ENCODE data around the gene LDLRAD4.

LDLRAD4 gene

DNA sequence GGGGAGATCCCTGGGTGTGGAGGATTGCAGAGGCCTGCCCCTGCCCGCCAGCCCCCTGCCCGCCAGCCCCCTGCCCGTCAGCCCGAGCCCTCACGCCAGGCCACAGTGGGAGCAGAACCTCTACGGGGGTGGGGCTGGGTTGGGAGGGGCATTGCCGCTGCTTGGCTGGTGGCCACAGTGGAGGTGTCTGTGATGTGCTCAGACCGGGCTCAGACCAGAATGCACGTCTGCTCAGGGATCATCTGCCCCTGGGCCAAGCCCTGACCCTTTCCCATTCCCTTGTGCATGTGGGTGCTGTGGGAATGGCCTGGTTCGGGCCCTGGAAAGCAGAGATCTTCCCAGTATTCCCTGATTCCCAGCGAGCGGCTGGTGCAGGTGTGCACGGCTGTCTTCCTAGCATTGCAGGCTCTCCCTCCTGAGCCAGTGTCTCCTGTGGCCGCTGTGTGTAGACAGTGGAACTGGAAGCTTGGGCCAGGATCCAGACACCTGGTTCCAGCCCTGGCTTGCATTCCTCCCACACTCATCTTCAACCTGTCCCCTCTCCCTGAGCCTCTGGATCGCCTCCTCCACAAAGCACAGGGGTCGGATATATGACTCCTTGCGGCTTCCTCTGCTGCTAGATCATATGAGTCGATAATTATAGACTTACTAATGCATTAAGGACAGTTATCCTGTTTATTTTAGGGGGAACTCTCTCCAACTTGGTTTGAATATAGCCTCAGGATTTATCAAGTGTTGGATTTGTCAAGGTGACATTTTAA, 161.6 kb downstream of the LDLRAD4 start:
- ATAC-seq = no peak
- H3K27ac Mint-ChIP-seq = peak overlapping the region; percentile 68
- no peak overlapping the region for H3K4me3 Mint-ChIP-seq
- no peaks in the 10 kb centered on the region for H3K9me3 Mint-ChIP-seq
- H3K4me1 Mint-ChIP-seq = peaks cover 65% of the 10 kb centered on the region
- H3K36me3 Mint-ChIP-seq = peaks cover 11% of the 10 kb centered on the region
- DNase-seq (ENCODE audit: low spot score in 2 of 2) = no peak

- no peak overlapping the region for H3K4me3 Mint-ChIP-seq
- H3K27ac Mint-ChIP-seq = peak overlapping the region; percentile 68
- no peak for DNase-seq (ENCODE audit: low spot score in 2 of 2)
- no peaks in the 10 kb centered on the region for H3K9me3 Mint-ChIP-seq
- peaks cover 59% of the 10 kb centered on the region for H3K4me1 Mint-ChIP-seq
- H3K36me3 Mint-ChIP-seq = peaks cover 6% of the 10 kb centered on the region
- ATAC-seq = no peak
Measured at GRCh38 chr18:13380691-13381070, 162.1 kb downstream of the LDLRAD4 start.

DNA sequence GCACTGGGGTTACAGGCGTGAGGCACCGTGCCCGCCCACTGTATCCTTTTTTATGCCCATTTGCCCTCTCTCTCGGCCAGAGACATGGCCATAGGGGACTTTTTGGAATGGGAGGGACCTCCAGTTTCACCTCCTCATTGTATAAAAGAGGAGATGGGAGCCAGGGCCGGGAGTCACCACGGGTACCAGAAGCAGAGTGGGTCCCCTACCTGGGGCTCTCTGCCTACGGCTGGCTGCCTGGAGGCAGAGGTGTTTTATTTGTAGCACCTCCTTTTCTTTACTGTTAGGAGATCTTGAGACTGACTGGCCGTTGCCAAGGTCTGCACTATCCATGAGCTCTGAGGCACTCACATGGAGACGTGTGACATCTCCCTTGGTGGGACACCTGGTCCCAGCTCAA, 162.8 kb downstream of the LDLRAD4 start:
- H3K36me3 Mint-ChIP-seq = peaks cover 6% of the 10 kb centered on the region
- no peaks in the 10 kb centered on the region for H3K9me3 Mint-ChIP-seq
- H3K4me3 Mint-ChIP-seq = peak overlapping the region; percentile 74
- no peak for DNase-seq (ENCODE audit: low spot score in 2 of 2)
- no peak for ATAC-seq
- H3K4me1 Mint-ChIP-seq = peaks cover 52% of the 10 kb centered on the region
- peak overlapping the region; percentile 97 for H3K27ac Mint-ChIP-seq

- Mint-ChIP-seq H3K4me3 (peak overlapping the region; percentile 74), H3K9me3 (no peaks in the 10 kb centered on the region), H3K36me3 (peaks cover 6% of the 10 kb centered on the region), H3K4me1 (peaks cover 46% of the 10 kb centered on the region), H3K27ac (peak overlapping the region; percentile 97)
- no peak for DNase-seq (ENCODE audit: low spot score in 2 of 2)
- ATAC-seq = peak; percentile 53
Measured at GRCh38 chr18:13381944-13382365, 163.4 kb downstream of the LDLRAD4 start.

- Mint-ChIP-seq H3K9me3 (no peaks in the 10 kb centered on the region), H3K27ac (peak overlapping the region; percentile 97), H3K4me1 (peaks cover 41% of the 10 kb centered on the region), H3K36me3 (peaks cover 6% of the 10 kb centered on the region), H3K4me3 (peak overlapping the region; percentile 74)
- ATAC-seq = peak; percentile 73
- DNase-seq (ENCODE audit: low spot score in 2 of 2) = no peak
Measured at GRCh38 chr18:13382366-13382953, 163.9 kb downstream of the LDLRAD4 start.

- DNase-seq (ENCODE audit: low spot score in 2 of 2) (no peak), ATAC-seq (no peak)
- H3K4me1 Mint-ChIP-seq = peaks cover 34% of the 10 kb centered on the region
- no peaks in the 10 kb centered on the region for H3K9me3 Mint-ChIP-seq
- H3K4me3 Mint-ChIP-seq = peak overlapping the region; percentile 74
- H3K27ac Mint-ChIP-seq = peak overlapping the region; percentile 97
- peaks cover 6% of the 10 kb centered on the region for H3K36me3 Mint-ChIP-seq
Measured at GRCh38 chr18:13382954-13383827, 164.6 kb downstream of the LDLRAD4 start.

- H3K4me1 Mint-ChIP-seq = peaks cover 12% of the 10 kb centered on the region
- no peaks in the 10 kb centered on the region for H3K9me3 Mint-ChIP-seq
- peaks cover 5% of the 10 kb centered on the region for H3K36me3 Mint-ChIP-seq
- no peak for ATAC-seq
- H3K27ac Mint-ChIP-seq = no peak overlapping the region
- no peak for DNase-seq (ENCODE audit: low spot score in 2 of 2)
- H3K4me3 Mint-ChIP-seq = no peak overlapping the region
Measured at GRCh38 chr18:13386891-13387801, 168.6 kb downstream of the LDLRAD4 start.

DNA sequence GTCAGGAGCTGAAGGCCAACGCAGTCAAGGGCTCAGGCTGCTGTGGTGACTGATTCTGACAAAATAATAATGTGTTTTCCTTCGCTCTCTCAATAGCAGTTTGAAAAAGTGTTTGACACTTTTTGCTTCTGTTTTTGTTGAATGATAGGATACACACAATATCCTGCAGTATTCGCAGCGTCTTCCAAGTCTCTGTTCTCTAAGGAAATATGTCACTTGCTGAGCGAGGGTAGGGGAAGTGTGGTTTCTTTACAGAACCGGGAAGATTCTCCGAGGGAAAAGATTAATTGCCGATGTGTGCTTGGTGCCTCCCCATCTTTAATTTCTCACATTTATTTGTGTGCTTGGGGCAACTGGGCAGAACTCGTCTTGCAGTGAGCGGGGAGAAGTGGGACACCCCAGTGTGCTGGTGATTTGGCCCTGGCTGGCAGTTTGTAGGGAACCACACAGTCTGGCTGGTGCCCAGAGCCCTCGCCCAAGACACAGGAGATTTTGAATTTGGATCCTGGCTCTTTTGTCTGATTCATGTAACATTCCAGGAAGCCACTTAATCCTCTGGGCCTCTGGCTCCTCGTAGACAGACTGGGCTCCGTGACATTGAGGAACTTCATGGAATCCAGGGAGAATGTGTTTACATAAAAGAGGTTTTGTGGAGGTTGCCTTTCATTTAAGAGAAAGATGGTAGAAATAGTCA, 169.4 kb downstream of the LDLRAD4 start:
- Mint-ChIP-seq H3K4me3 (no peak overlapping the region), H3K9me3 (no peaks in the 10 kb centered on the region), H3K36me3 (no peaks in the 10 kb centered on the region), H3K4me1 (peaks cover 3% of the 10 kb centered on the region), H3K27ac (no peak overlapping the region)
- no peak for DNase-seq (ENCODE audit: low spot score in 2 of 2)
- ATAC-seq = no peak

- Mint-ChIP-seq H3K9me3 (no peaks in the 10 kb centered on the region), H3K4me1 (no peaks in the 10 kb centered on the region), H3K4me3 (no peak overlapping the region), H3K36me3 (no peaks in the 10 kb centered on the region), H3K27ac (no peak overlapping the region)
- ATAC-seq = no peak
- no peak for DNase-seq (ENCODE audit: low spot score in 2 of 2)
Measured at GRCh38 chr18:13388586-13389490, 170.3 kb downstream of the LDLRAD4 start.

GRCh38 chr18:13389491-13390131, 171.1 kb downstream of the LDLRAD4 start:
- Mint-ChIP-seq H3K27ac (no peak overlapping the region), H3K9me3 (no peaks in the 10 kb centered on the region), H3K4me3 (no peak overlapping the region), H3K4me1 (no peaks in the 10 kb centered on the region), H3K36me3 (no peaks in the 10 kb centered on the region)
- no peak for DNase-seq (ENCODE audit: low spot score in 2 of 2)
- no peak for ATAC-seq

DNA sequence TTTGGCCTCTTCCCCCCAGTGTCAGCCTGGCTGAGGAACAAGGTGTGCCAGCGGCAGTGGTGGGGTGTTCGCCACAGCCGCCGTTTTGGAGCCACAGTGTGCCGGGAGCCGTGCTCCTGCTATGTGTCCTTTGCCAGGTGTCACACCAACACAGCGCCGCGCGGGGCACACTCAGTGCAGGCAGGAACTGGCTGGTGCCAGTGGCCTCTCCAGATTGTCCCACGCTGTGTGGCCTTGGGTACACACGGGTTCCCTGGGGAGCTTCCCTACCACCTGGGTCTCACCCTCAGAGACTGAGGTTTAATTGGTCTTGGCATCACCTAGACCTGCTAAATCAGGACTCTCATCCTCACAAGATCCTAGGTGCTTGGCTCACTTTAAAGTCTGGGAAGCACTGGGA, 171.6 kb downstream of the LDLRAD4 start:
- no peak overlapping the region for H3K27ac Mint-ChIP-seq
- H3K4me3 Mint-ChIP-seq = no peak overlapping the region
- DNase-seq (ENCODE audit: low spot score in 2 of 2) (no peak), ATAC-seq (no peak)
- no peaks in the 10 kb centered on the region for H3K36me3 Mint-ChIP-seq
- H3K4me1 Mint-ChIP-seq = no peaks in the 10 kb centered on the region
- no peaks in the 10 kb centered on the region for H3K9me3 Mint-ChIP-seq

DNA sequence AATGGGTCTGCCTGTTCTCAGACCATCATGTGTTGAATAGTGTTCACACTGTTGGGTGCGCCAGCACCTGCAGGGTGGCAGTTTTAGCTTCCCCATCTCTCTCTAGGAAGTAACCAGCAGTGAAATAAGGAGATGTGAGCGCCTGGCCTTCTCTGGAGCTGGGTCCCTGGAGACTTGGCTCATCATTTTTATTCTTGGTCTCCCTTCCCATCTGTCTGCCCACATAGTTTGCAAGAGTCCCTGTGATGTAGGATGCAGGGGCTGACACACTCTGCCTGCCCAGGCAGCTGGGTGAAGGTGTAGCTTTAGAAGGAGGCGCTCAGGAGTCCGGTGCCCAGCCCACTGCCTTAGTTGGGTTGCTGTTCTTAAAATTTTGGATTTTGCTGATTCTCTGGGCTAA, 172.2 kb downstream of the LDLRAD4 start:
- H3K27ac Mint-ChIP-seq = no peak overlapping the region
- H3K4me1 Mint-ChIP-seq = no peaks in the 10 kb centered on the region

GRCh38 chr18:13392029-13392750, 173.6 kb downstream of the LDLRAD4 start:
- no peak overlapping the region for H3K4me3 Mint-ChIP-seq
- ATAC-seq = no peak
- no peak overlapping the region for H3K27ac Mint-ChIP-seq
- no peak for DNase-seq (ENCODE audit: low spot score in 2 of 2)
- H3K4me1 Mint-ChIP-seq = no peaks in the 10 kb centered on the region
- no peaks in the 10 kb centered on the region for H3K9me3 Mint-ChIP-seq
- H3K36me3 Mint-ChIP-seq = no peaks in the 10 kb centered on the region

More for the DNA sequence above, 172.2 kb downstream of the LDLRAD4 start:
- ATAC-seq (no peak), DNase-seq (ENCODE audit: low spot score in 2 of 2) (no peak)
- H3K9me3 Mint-ChIP-seq = no peaks in the 10 kb centered on the region
- no peak overlapping the region for H3K4me3 Mint-ChIP-seq
- no peaks in the 10 kb centered on the region for H3K36me3 Mint-ChIP-seq
